CD14-positive monocyte (primary cell): ENCODE measurements around the gene SENP8. TPM values are rescaled to one million over a fixed set of nuclear protein-coding genes. Genes with fewer than 3 reads are reported as not detected.

Experiments used
- DNase-seq, 3 donors: peaks; one replicate each; pipeline ENCODE4 v3.0.0-alpha.2; 2011 to 2022
- H2AFZ ChIP-seq: 2 replicates; pipeline ENCODE4 v1.6.0; 2012; ENCODE audit warnings: mild to moderate bottlenecking, low read depth, low read length, inconsistent platforms; ENCODE audit not compliant: insufficient read depth, poor library complexity, severe bottlenecking
- H3K27ac ChIP-seq, 2 donors: 1 replicate in 1 of 2; 2 replicates in 1 of 2; pipeline ENCODE4 v1.5.1; 2012 to 2013; ENCODE audit warnings: low read length in 2 of 2, control low read depth in 1 of 2, inconsistent platforms in 1 of 2, low read depth in 1 of 2, mild to moderate bottlenecking in 1 of 2
- H3K27me3 ChIP-seq, 2 donors: one replicate each; pipeline versions ENCODE4 v1.6.0 to v1.6.1; 2011 to 2013; ENCODE audit warnings: low read length in 2 of 2; ENCODE audit not compliant: control insufficient read depth in 2 of 2, insufficient read depth in 2 of 2
- H3K36me3 ChIP-seq, 2 donors: replicated peaks in 1 of 2; 1 replicate in 1 of 2; 2 replicates in 1 of 2; pipeline versions ENCODE4 v1.5.1 to v1.6.1; 2012 to 2013; ENCODE audit warnings: low read length in 2 of 2, control low read depth in 1 of 2, inconsistent platforms in 1 of 2, mild to moderate bottlenecking in 1 of 2; ENCODE audit not compliant: insufficient read depth in 2 of 2, control insufficient read depth in 1 of 2
- H3K4me1 ChIP-seq, 2 donors: 1 replicate in 1 of 2; 2 replicates in 1 of 2; pipeline versions ENCODE4 v1.5.1 to v1.6.1; 2012 to 2013; ENCODE audit warnings: low read length in 2 of 2, control low read depth in 1 of 2, inconsistent platforms in 1 of 2, mild to moderate bottlenecking in 1 of 2, moderate library complexity in 1 of 2; ENCODE audit not compliant: insufficient read depth in 2 of 2, control insufficient read depth in 1 of 2
- H3K4me2 ChIP-seq: replicated peaks from 2 replicates; pipeline ENCODE3; 2012; ENCODE audit warnings: low read length, moderate library complexity, mild to moderate bottlenecking; ENCODE audit not compliant: poor library complexity, severe bottlenecking; ENCODE audit errors: extremely low read depth
- H3K4me3 ChIP-seq, 3 experiments: fragments of 200-600 bp in 1 of 3; sonication (generic) in 1 of 3; replicated peaks in 1 of 3; 1 replicate in 2 of 3; 2 replicates in 1 of 3; pipeline ENCODE4 v1.5.1; 2011 to 2013; ENCODE audit warnings: low read length in 3 of 3, mild to moderate bottlenecking in 3 of 3, control low read depth in 2 of 3, low read depth in 2 of 3, inconsistent platforms in 1 of 3, moderate library complexity in 1 of 3
- H3K79me2 ChIP-seq: 2 replicates; pipeline ENCODE4 v1.6.0; 2012; ENCODE audit warnings: mild to moderate bottlenecking, control low read depth, inconsistent platforms, low read length, moderate library complexity; ENCODE audit not compliant: insufficient read depth
- H3K9ac ChIP-seq: 2 replicates; pipeline ENCODE4 v1.6.0; 2017; ENCODE audit warnings: low read length, mild to moderate bottlenecking; ENCODE audit not compliant: insufficient read depth, poor library complexity, severe bottlenecking
- H3K9me3 ChIP-seq, 2 donors: replicated peaks in 1 of 2; 1 replicate in 1 of 2; 2 replicates in 1 of 2; pipeline versions ENCODE4 v1.5.1 to v1.6.1; 2012 to 2013; ENCODE audit warnings: low read length in 2 of 2, control low read depth in 1 of 2; ENCODE audit not compliant: control insufficient read depth in 1 of 2, insufficient read depth in 1 of 2
- H4K20me1 ChIP-seq: 2 replicates; pipeline ENCODE4 v1.6.0; 2012; ENCODE audit warnings: mild to moderate bottlenecking, low read length, control low read depth, moderate library complexity; ENCODE audit not compliant: insufficient read depth
- H3K27ac Mint-ChIP-seq, 7 donors: one replicate each; pipeline ENCODE4 v1.8.0; 2020; ENCODE audit warnings: mild to moderate bottlenecking in 7 of 7, mixed read lengths in 7 of 7, moderate library complexity in 6 of 7, inconsistent platforms in 2 of 7
- H3K27me3 Mint-ChIP-seq, 3 donors: one replicate each; pipeline ENCODE4 v1.8.0; 2021 to 2022; ENCODE audit warnings: low read depth in 3 of 3, mild to moderate bottlenecking in 3 of 3, mixed read lengths in 3 of 3, moderate library complexity in 3 of 3, inconsistent platforms in 1 of 3
- H3K36me3 Mint-ChIP-seq, 2 donors: one replicate each; pipeline ENCODE4 v1.8.0; 2020; ENCODE audit warnings: mixed read lengths in 2 of 2, inconsistent platforms in 1 of 2, mild to moderate bottlenecking in 1 of 2
- H3K4me1 Mint-ChIP-seq: one replicate; pipeline ENCODE4 v1.8.0; 2020; ENCODE audit warnings: mild to moderate bottlenecking, mixed read lengths
- H3K4me3 Mint-ChIP-seq, 2 donors: one replicate each; pipeline ENCODE4 v1.8.0; 2020; ENCODE audit warnings: mild to moderate bottlenecking in 2 of 2, mixed read lengths in 2 of 2, moderate library complexity in 1 of 2
- H3K9me3 Mint-ChIP-seq, 7 donors: one replicate each; pipeline ENCODE4 v1.8.0; 2020 to 2022; ENCODE audit warnings: mixed read lengths in 7 of 7, mild to moderate bottlenecking in 6 of 7, moderate library complexity in 6 of 7, inconsistent platforms in 2 of 7
- WGBS: methylation state at CpG from one replicate; pipeline ENCODE4 v1.1.5; 2013; ENCODE audit warnings: missing lambda C conversion rate; ENCODE audit not compliant: insufficient coverage; 5-methylcytosine and 5-hydroxymethylcytosine counted together
- intact Hi-C, 2 donors: fragments of 100-400 bp; cut with micrococcal nuclease; formaldehyde crosslinking; loops; one replicate each; pipeline versions ENCODE4 v1.15.0 to v1.15.1; 2023
- polyA plus RNA-seq, 3 donors: library from polyadenylated mRNA; depleted of rRNA in 1 of 3; unstranded in 2 of 3; stranded (reverse) in 1 of 3; fragments of 300-500 nt in 2 of 3; fragments of >200 nt in 1 of 3; fragmentation: Illumina TruSeq in 2 of 3; gene quantifications; 1 replicate in 2 of 3; 2 replicates in 1 of 3; pipeline ENCODE4 v1.2.3, GENCODE V29; 2012 to 2021
- TF ChIP-seq, protein P1 (sequence below): fragments of 200-600 bp; IDR thresholded peaks from one replicate; pipeline ENCODE4 v1.8.0; 2022; ENCODE audit warnings: antibody characterized with exemption, mild to moderate bottlenecking

SENP8 gene
- polyA plus RNA-seq, 3 donors, result 0.52 to 1.4 (median 0.79) TPM

DNA sequence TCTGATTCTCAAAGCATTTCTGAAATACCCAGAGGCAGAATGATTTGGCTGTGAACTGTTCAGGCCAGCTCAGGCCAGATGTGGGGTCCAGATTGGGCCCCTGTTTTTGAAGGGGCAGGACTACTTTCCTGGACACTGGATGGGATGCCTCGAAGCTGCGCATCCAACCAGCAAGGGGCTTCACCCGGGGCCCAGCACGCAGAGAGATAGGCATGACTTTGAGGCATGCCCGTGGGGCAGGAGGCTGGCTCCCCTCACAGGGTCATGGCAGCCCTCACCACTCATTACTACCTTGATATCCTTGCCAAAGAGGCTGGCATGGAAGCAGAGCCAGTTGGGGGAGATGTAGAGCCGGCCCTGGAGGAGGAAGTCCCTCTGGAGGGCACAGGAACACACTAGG lies 49.2 kb downstream of the SENP8 start:
- Histone ChIP-seq H3K4me1 (no peaks in the 10 kb centered on the region), H2AFZ (no peak overlapping the region), H3K4me3 (no peak overlapping the region), H3K9me3 (no peaks in the 10 kb centered on the region), H3K79me2 (no peaks in the 10 kb centered on the region), H3K27me3 (no peaks in the 10 kb centered on the region), H3K27ac (no peak overlapping the region), H3K4me2 (no peak overlapping the region), H3K9ac (no peak overlapping the region), H3K36me3 (no peaks in the 10 kb centered on the region), H4K20me1 (no peaks in the 10 kb centered on the region)
- Mint-ChIP-seq H3K36me3 (no peaks in the 10 kb centered on the region), H3K27ac (no peak overlapping the region), H3K9me3 (peaks cover 0 to 1% (median 0%) of the 10 kb centered on the region in 7 donors), H3K27me3 (peaks cover 2 to 5% (median 3%) of the 10 kb centered on the region in 3 donors), H3K4me1 (no peaks in the 10 kb centered on the region), H3K4me3 (no peak overlapping the region)
- TF ChIP-seq, protein P1, sequence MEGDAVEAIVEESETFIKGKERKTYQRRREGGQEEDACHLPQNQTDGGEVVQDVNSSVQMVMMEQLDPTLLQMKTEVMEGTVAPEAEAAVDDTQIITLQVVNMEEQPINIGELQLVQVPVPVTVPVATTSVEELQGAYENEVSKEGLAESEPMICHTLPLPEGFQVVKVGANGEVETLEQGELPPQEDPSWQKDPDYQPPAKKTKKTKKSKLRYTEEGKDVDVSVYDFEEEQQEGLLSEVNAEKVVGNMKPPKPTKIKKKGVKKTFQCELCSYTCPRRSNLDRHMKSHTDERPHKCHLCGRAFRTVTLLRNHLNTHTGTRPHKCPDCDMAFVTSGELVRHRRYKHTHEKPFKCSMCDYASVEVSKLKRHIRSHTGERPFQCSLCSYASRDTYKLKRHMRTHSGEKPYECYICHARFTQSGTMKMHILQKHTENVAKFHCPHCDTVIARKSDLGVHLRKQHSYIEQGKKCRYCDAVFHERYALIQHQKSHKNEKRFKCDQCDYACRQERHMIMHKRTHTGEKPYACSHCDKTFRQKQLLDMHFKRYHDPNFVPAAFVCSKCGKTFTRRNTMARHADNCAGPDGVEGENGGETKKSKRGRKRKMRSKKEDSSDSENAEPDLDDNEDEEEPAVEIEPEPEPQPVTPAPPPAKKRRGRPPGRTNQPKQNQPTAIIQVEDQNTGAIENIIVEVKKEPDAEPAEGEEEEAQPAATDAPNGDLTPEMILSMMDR, result no peak
- no peak for DNase-seq
- WGBS, result 80% methylated on average over 4 of the region's 6 CpGs
- intact Hi-C loops, result no loop called here

DNA sequence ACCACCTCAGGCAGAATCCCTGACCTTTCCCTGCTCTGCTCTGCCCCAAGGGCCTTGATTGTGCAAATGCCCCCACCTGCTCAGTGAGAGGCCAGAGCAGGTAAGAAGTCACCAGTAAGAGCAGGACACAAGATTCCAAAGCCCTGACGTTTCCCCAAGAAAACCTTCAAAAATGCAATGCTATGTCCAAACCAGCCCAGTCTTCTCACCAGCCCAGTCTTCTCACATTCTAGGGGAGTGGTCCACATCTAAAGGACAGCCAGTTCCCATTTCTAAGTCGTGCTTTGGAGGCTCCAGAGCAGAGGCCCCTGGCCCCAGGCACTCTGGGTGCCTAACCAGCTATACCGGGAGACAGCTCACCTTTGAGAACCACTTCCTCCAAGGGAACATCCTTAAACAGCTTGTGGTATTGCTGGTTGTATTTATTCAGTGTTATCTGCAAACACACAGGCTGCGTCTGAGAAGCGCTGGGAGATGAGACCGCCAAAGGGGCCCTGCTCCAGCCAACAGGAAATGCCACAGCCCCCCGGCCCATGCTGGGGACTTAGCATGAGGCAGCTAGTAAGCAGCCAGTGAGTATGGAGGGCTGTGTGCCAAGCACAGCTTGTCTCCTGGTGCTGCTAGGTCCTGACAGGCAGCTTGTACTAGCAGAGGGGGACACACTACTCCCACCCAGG lies 50.1 kb downstream of the SENP8 start:
- H3K36me3 Mint-ChIP-seq, result no peaks in the 10 kb centered on the region
- Histone ChIP-seq H3K79me2 (no peaks in the 10 kb centered on the region), H4K20me1 (no peaks in the 10 kb centered on the region), H3K27me3 (no peaks in the 10 kb centered on the region), H3K27ac (no peak overlapping the region), H3K9ac (no peak overlapping the region), H2AFZ (no peak overlapping the region), H3K4me2 (no peak overlapping the region), H3K36me3 (no peaks in the 10 kb centered on the region), H3K4me3 (no peak overlapping the region), H3K4me1 (no peaks in the 10 kb centered on the region), H3K9me3 (no peaks in the 10 kb centered on the region)
- WGBS, result 0% methylated on average over 6 of the region's 7 CpGs
- H3K27me3 Mint-ChIP-seq, result peaks cover under 1 to 5% (median 3%) of the 10 kb centered on the region in 3 donors
- peaks cover 0 to 1% (median 0%) of the 10 kb centered on the region in 7 donors for H3K9me3 Mint-ChIP-seq
- DNase-seq, result no peak
- H3K27ac Mint-ChIP-seq, result no peak overlapping the region
- H3K4me3 Mint-ChIP-seq, result no peak overlapping the region
- intact Hi-C loops, result no loop called here
- H3K4me1 Mint-ChIP-seq, result no peaks in the 10 kb centered on the region
- TF ChIP-seq, protein P1, result no peak
